Erythroblast (primary cell): ENCODE data around the gene PSORS1C1.
"Not testable (repeated sequence)": the region's sequence is repeated elsewhere in the genome, so short reads cannot be mapped to it uniquely, and the experiment has no call there.

Source experiments
- DNase-seq, 2 experiments: peaks; one replicate each; lab custom pipeline; 2025; lab: John Stamatoyannopoulos, UW
- GATA1 ChIP-seq: IDR thresholded peaks from 2 replicates; pipeline ENCODE4 v1.6.1; 2011; ENCODE audit warnings: low read depth, mild to moderate bottlenecking, control low read depth, low read length, moderate library complexity
- POLR2A ChIP-seq: IDR thresholded peaks from 2 replicates; pipeline ENCODE4 v1.6.1; 2011; ENCODE audit warnings: mild to moderate bottlenecking, low read length

PSORS1C1 gene, protein sequence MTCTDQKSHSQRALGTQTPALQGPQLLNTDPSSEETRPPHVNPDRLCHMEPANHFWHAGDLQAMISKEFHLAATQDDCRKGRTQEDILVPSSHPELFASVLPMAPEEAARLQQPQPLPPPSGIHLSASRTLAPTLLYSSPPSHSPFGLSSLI

DNA sequence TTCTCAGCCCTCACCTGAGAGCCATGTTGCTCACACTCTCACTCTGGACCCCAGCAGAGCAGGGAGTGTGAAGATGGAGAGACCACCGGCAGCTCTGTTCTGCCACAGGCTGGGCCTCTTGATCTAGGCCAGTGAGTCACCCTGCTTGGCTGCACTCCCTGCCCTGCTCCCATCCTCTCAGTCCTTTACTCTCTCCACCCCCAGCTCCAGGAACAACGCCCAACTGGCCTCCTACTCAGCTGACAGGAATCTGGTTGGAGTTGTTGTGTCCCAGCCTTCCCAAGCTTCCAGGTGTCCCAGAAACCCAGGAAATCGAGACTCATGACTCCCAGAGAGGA, at the start of gene PSORS1C1:
Gene PSORS1C1 (plus strand): TSS at position 260 of the 338 bp plus-strand sequence. CDS start 14,833 bp downstream, outside the sequence.
- DNase-seq, result no peak

DNA sequence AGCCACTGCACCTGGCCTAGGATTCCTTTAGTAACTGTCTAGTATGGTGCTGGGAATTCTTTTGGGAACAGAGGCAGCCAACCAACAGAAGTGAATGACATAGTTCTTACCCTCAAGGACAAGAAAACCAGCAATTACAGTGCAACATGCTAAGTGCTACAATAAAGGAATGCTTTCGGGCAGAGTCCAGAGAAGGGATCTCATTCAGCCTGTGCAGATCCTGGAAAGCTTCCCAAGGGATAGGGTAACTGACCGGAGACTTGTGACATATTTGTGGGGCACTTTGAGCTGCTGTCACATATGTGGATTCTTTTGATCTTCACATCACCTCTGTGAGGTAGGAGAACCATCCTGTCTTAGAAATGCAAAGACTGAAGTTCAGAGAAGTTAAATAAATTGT, 49.0 kb upstream of the PSORS1C1 start:
- DNase-seq, result no peak
- TF ChIP-seq POLR2A (no peak), GATA1 (no peak)

More for the DNA sequence above, at the start of gene PSORS1C1:
- TF ChIP-seq GATA1, result no peak
- no peak for TF ChIP-seq POLR2A

DNA sequence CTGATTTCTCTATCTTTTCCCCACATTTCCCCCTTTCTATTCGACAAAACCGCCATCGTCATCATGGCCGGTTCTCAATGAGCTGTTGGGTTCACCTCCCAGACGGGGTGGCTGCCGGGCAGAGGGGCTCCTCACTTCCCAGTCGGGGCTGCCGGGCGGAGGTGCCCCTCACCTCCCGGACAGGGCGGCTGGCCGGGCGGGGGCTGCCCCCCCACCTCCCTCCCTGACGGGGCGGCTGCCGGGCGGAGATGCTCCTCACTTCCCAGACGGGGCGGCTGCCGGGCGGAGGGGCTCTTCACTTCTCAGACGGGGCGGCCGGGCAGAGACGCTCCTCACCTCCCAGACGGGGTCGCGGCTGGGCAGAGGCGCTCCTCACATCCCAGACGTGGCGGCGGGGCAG, 47.6 kb upstream of the PSORS1C1 start:
- DNase-seq, result not testable (repeated sequence)

DNA sequence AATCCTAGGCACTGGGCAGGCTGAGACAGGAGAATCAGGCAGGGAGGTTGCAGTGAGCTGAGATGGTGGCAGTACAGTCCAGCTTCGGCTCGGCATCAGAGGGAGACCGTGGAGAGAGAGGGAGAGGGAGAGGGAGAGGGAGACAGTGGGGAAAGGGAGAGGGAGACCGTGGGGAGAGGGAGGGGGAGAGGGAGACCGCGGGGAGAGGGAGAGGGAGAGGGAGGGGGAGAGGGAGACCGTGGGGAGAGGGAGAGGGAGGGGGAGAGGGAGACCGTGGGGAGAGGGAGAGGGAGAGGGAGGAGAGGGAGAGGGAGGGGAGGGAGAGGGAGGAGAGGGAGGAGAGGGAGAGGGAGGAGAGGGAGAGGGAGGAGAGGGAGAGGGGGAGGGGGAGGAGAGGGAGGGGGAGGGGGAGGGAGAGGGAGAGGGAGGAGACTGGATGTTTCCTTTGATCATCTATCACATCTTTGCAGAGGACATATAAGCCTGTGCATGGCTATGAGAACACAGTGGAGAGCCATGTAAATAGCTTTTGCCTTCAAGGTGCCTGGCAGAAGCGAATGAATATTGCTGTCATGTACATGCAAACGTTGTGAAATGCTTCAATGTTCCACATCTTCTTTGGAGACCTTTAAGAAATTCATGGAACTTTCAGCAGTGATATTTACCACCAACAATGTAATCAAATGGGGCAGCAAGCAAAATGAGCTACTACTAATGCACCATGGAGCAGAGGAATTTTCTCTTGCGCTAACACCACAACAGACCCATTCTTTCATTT, 46.5 kb upstream of the PSORS1C1 start:
- not testable (repeated sequence) for DNase-seq

DNA sequence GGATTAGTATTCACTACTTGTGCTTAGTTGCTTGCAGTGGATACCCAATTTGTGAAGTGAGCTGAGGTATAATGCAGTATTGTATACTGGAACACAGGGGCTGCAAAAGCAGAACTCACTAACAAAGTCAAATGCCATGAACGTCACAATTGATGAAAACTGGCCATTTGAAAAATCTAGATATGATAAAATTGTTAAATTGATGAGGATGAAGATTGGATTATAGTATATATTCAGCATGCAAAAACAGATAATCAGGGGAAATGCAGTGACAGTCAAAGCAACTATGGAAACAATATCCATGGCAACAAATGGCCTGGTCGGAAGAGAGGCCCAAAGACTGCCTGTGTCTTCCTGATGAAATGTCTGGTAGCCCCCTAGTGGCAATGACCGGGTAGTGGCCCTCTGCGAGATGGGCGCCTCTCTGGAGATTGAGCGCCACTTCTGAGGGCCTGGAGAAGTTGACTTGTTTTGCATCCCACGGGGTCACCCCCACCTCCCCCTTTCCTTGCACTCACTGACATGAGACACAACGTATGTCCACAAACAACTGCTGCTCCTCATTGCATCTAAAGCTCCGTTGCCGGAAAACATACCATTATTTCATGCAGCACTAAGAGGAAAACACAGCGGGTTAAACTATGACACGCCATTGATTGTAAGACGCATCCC, 45.8 kb upstream of the PSORS1C1 start:
- no peak for TF ChIP-seq GATA1
- peak; percentile 78 to 79 for DNase-seq

DNA sequence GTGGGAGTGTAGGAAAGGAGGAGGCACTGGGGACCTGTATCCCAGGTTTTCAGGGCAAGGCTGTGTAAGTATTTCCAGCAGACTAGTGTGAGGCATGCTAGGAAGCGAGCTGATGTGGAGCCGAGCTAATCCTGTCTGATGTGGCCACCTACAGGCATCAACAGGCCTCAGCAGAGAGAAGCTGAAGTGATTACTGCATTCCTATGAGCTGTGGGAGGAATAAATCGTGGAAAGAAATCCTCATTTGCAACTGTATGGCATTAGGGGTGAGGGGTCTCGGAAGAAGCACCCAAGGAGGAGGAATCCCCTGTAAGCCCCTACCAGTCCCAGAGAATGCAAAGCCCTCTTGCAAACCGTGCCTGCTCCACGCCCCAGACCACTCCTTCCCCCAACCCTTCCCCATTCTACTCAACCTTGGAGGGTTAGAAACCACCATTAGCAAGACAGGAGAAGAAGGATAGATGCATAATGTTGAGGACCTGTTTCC, 43.8 kb upstream of the PSORS1C1 start:
- no peak for DNase-seq
- TF ChIP-seq POLR2A (no peak), GATA1 (no peak)

DNA sequence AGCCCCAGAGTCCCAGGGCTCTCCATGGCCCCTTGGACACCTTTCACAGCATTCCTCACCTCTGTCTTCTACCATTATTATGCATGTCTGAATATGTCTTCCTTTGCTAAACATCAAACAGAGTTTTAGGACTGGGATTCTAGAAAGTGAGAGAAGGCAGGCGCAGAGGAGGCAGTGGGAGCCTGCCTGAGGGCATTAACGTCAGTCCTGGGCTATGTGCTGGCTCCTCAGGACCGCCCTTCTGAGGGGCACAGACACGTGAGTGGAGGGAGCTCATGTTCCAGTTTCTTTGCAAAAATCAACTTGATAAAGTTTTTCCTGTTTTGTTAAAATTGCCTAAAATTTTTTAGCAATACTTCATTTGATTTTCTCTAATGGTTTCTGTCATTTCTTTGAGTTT, 40.2 kb upstream of the PSORS1C1 start:
- DNase-seq, result no peak
- no peak for TF ChIP-seq GATA1
- TF ChIP-seq POLR2A, result no peak

DNA sequence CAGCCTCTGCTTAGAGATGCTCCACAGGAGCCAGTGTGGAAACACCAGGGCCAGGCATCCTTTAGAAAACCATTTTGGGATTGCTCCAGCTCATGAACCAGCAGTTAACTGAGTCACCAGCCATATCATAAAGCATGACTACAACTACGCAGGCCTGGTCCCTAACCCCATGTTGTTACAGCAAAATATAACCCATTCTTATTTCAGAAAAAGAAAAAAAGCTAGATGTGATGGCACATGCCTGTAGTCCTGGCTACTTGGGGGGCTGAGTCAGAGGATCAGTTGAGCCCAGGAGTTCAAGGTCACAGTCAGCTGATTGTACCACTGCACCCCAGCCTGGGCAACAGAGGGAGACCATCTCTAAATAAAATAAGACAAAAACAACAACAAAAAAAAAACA, 39.1 kb upstream of the PSORS1C1 start:
- TF ChIP-seq GATA1 (no peak), POLR2A (no peak)
- DNase-seq, result no peak

DNA sequence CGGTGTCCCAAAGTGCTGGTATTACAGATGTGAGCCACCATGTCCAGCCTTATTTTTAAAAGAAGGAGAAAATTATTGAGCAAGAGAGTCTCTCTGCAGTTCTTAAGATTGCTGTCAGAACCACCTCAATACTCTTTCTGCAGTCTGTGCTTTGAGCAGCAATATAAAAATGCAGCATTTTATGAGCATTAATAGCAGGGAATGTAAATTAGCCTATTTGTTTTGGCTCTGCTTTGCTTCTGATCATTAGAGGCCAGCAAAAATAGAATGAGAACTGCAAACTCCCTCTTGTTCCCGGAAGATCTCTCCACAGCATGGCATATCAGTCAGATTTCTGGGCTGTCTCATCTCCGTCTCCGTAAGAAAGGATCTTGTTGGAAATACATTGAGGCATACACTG, 38.0 kb upstream of the PSORS1C1 start:
- no peak for DNase-seq
- TF ChIP-seq GATA1, result no peak
- no peak for TF ChIP-seq POLR2A

DNA sequence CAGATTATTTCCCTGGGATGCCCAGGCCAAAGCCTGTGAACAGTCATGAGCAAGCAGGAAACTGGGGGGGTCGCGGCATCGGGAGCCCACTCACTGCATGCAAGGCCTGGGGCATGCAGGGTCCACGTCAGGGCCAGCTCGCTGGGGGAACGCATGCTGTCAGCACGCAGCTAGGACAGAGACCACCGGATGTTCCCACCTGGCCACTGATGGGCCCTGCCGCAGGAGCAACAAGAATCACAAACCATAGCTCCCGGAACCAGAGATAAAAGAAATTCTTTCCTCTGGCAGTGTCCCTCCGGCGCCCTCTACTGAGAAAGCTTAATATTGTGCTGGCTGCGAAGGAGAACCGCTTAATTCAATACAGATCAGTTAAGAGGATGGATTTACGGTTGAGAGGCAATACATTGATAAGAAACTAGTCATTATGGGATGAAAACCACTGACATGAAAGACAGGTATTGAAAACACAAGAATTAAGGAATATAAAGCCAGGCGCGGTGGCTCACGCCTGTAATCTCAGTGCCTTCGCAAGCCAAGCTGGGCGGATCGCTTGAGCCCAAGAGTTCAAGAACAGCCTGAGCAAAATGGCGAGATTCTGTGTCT, 34.8 kb upstream of the PSORS1C1 start:
- DNase-seq, result peak; percentile 49 to 66
- no peak for TF ChIP-seq GATA1
- no peak for TF ChIP-seq POLR2A

DNA sequence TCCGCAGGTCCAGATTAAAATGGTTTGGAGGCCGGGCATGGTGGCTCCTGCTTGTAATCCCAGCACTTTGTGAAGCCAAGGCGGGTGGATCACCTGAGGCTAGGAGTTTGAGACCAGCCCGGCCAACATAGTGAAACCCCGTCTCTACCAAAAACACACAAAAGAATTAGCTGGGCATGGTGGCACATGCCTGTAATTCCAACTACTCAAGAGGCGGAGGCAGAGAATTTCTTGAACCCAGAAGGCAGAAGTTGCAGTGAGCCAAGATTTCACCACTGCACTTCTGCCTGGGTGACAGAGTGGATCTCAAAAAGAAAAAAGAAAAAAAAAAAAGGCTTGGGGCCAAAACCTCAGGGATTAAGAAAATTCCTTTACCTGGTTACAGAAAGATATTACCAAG, 32.7 kb upstream of the PSORS1C1 start:
- no peak for DNase-seq
- TF ChIP-seq POLR2A (no peak), GATA1 (no peak)

DNA sequence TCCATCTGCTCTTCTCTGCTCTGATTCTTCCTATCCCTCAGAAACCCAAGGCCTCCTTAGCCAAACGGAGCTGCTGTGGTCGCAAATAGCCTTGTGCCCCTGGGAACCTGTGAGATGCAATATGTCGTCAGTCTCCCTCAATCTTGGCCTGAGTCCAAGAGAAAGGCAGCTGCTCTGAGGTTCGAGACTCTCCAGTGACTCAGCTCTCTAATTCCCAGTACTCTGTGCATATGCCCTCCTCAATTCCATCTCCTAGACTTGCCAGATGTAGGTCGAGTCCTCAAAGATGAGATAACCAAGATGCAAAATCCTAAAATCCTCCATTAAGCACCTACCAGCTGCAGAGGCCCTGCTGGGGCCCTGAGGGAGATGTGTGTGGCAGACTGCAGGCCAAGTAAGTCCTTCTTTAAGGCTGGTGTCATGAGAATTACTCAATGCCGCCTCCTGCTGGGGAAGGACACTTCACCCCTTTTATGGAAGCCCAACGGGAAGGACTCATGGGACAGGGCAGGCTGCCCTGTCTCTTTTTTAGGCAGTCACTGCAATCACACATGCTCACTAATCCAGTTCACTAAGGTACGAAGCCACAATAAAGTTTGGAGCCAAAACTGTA, 30.8 kb upstream of the PSORS1C1 start:
- DNase-seq, result peak; percentile 63 to 74
- no peak for TF ChIP-seq POLR2A
- TF ChIP-seq GATA1, result no peak

DNA sequence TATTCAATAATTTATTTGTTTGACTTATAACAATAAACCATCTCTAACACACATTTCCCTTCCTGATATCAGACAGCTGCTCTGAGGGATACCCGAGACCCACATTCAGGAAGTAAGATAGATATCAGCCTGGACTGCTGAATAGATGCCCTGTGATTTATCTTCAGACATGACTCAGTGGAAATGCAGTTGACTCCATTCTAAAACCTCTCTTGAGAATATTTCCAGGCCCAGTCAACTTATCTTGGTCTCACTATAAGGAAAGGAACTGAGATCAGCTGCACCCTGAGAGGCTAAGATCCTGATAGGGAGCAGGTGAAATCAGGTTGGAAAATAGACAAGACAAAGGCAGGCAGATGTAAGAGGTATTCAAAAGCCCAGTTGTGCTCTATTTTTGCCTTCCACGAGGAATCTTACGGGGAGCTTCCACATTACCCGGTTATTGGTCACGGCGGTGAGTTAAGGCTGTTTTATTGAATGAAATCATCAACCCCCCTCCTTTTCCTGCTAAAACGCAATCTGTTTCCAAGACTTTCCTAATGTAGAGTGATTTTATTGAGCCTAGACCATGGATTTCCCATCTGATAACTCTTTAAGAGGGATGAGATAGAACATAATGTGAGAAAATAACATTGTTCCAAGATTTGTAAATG, 27.7 kb upstream of the PSORS1C1 start:
- no peak for DNase-seq
- TF ChIP-seq POLR2A (no peak), GATA1 (no peak)
